ENCODE results near the gene GRIPAP1. TPM values are rescaled to one million over a fixed set of nuclear protein-coding genes. Genes with fewer than 3 reads are reported as not detected.
"Not testable (repeated sequence)": the region's sequence is repeated elsewhere in the genome, so short reads cannot be mapped to it uniquely, and the experiment has no call there.

GRIPAP1 gene
- polyA plus RNA-seq, 4 donors: 42.5 to 56.1 (median 48.4) TPM

DNA sequence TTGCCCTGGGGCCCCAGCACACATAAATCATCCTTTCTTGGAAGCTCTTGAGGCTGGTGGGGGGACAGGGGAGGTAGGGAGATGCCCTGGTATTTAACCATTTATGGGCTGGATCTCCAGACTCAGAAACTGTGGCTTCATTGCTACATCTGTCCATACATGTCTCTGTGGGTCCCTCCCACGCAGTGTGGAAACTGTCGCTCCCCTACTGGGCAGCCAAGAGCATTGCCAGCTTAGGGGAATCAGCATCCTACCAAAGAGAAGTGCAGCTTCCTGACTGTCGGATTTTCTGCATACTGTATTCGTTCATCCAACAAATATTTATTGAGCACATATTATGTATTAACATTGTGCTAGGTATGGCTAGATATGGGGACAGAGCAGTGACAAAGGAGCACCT lies 3.7 kb downstream of the GRIPAP1 start:
- DNase-seq (ENCODE audit: low read depth in 4 of 4, low spot score in 3 of 4): no peak

DNA sequence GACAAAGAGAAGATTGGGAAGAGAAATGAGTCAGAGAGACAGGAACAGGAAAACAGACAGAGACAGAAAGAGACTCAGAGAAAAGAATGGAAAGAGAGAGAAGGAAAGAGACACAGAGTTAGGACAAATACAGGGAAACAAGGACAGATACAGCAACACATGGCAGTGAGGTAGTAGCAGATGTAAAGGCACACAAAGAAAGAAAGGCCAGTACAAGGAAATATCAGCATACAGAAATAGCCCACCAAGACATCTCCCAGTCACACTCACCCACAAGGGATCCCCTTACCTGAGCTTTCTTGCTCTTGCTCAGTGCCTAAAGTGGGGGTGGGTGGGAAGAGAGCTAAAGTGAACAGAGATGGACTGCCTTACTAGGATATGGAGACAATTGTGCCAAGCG lies 4.2 kb downstream of the GRIPAP1 start:
- DNase-seq (ENCODE audit: low read depth in 4 of 4, low spot score in 3 of 4): no peak

DNA sequence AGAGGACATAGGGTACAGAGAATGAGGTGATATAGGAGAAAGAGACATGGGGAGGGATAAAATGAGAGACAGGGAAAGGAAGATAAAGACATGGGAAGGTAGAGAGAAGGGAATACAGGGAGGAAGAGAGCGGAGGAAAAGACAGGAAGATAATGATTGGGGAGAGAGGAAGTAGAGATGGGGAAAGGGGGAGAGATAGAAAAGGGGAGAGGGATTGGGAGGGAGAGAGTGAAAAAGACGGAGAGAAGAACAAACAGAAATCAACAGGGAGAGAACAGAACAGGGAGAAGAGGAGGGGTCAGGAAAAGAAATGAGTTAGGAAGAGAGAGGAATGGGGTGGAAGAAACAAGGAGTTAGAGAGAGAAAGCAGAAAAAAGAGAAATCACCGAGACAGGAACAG lies 4.6 kb downstream of the GRIPAP1 start:
- no peak for DNase-seq (ENCODE audit: low read depth in 4 of 4, low spot score in 3 of 4)

DNA sequence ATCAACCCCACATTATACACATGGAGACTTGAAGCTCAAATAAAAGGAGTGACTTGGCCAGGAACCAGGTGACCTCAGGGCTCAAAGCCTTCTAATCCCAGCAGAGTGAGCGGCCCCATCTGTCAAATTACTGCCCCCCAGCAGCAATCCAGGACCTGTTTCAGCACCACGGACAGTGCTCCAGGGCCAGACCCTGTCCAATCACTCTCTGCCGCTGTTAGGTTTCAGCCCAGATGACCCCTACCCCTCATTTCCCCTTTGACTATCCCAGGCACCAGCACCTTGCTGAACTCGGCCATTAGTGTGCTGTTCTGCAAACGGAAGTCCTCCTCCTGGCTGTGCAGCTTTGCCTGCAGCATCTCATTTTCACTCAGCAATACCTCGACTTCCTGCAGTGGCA lies 5.1 kb downstream of the GRIPAP1 start:
- no peak for DNase-seq (ENCODE audit: low read depth in 4 of 4, low spot score in 3 of 4)

DNA sequence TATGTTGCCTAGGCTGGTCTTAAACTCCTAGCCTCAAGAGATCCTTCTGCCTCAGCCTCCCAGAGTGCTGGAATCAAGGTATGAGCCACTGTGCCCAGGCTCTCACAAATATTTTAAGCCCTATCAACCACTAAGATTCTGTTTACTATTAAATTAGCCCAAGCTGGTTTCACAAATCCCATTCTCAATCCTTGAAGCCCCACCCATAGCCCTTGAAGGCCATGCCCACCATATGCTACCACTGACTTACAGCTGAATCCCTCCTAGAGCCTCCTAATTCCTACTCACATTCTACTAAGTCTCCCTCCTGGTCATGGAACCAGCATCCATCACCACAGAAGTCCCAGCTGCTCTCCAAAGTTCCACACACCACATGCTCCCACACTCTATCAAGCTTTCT lies 9.7 kb downstream of the GRIPAP1 start:
- DNase-seq (ENCODE audit: low read depth in 4 of 4, low spot score in 3 of 4): no peak

DNA sequence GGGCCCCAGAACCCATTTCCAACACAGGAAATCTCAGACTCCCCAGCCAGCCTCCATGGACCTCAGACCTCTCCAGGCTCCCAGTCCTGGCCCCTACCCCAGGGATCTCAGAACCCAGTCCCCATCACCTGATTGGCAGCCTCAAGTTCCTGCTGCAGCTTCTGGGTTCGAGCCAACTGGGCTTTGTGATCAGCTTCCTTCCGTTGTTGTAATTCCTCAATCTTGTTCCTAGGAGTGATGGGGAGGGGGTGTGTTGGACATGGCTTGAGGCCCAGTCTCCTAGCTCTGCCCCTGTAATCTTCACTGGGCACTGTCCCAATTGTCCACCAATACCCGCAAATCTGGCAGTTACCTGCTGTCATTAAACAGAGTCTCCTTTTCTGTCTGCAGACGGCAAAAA lies 12.6 kb downstream of the GRIPAP1 start:
- DNase-seq (ENCODE audit: low read depth in 4 of 4, low spot score in 3 of 4): no peak

DNA sequence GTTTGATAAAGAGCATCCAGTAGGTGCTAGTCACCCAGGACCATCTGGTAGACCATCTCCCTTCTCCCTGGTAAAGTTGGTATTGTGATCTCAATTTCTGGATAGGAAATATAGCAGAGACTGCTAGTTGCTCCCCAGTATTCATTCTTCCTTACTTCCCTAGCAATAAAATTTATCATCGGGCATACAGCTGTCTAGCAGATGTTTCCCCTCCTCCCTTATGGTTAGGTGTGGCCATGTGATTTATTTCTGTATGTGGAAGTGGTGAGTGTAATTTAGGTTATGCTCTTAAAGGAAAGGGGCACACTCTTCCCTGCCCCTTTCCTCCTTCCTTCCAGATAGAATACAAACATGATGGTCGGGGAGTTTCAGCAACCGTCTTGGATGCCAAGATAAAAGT lies 18.2 kb downstream of the GRIPAP1 start:
- DNase-seq (ENCODE audit: low read depth in 4 of 4, low spot score in 3 of 4): no peak

DNA sequence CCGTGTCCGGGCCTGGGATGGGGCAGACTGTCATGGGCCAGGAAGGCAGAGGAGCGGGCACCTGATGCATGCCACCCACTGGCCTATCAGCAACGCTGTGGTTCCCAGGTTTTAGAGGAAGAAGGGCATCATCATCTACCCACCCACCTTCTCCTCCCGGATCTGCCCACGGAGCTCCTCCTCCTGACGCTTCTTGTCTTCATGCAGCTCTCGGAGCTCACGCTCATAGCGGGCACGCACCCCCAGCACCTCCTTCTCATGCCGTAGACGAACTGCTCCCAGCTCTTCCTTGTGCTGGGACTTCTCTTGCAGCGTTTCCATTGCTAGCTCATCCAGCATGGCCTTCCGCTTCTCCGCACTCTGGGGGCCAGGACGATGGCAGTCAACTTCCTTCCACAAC lies 19.0 kb downstream of the GRIPAP1 start:
- DNase-seq (ENCODE audit: low read depth in 4 of 4, low spot score in 3 of 4): no peak

DNA sequence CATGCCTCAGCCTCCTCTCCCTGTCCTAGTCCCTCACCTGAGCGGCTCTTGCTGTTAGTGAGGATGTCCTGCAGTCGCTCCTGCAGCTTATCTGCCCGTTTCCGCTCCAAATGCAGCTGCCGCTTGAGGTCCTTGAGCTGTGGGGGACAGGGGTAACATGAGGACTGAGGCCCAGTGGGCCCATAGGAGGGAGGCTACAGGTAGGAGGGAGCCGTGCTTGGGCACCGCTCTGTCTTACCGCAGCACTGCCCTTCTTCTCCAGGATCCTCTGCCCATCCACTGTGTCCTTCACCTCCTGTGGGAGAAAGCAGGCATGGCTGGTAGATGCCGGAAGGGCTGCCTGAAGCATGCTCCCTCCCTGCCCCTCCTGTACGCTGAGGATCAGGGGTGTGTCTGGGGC lies 20.9 kb downstream of the GRIPAP1 start:
- DNase-seq (ENCODE audit: low read depth in 4 of 4, low spot score in 3 of 4): no peak

DNA sequence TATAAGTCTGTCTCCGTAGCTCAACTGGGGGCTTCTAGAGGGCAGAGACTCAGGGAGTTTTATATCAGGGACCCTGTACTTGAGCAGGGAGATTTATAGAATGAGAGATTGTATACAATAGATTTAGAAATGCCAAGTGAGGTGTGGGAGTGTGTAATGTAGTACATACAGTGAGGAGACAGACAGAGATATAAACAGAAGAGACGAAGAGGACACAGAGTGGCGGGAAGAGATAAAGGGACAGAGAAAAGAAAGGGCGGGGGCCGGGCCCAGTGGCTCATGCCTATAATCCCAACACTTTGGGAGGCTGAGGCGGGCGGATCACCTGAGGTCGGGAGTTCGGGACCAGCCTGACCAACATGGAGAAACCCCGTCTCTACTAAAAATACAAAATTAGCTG lies 21.7 kb downstream of the GRIPAP1 start:
- not testable (repeated sequence) for DNase-seq (ENCODE audit: low read depth in 4 of 4, low spot score in 3 of 4)

DNA sequence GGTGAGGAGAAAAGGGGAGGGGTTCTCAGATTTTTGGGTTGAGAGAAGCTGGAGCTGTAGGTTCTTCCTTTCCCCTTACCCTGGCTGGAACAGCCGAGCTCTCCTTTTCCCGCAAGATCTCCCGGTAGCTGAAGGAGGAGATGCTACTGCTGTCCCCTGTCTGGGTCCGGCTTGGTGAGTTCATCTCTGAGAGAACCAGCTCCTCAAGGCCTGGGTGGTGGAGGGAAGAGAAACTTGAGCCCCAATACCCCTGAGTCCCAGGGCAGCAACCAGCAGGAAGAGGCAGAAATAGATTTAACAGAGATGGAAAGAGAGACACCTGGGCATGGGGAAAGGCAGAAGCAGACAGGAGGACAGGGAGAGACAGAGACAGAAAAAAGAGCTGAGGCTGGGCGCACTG lies 23.8 kb downstream of the GRIPAP1 start:
- no peak for DNase-seq (ENCODE audit: low read depth in 4 of 4, low spot score in 3 of 4)

DNA sequence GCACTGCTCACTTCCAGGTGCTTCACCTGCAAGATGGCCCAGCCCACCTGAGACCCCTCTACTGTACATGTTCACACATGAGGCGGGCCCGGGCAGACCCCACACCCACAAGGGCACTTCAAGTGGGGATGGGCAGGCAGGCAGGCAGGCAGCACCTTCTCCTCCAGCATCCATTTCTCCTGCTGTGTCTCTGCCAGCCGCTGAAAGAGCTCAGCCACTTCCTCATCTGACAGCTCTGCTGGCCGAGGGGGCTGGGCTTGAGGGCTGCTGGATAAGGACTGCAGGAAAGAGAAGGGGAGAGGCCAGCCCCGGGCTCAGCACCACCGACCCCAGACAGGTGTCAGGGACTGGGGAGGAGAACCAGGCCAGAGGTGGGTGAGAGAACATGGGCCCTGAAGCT lies 26.0 kb downstream of the GRIPAP1 start:
- no peak for DNase-seq (ENCODE audit: low read depth in 4 of 4, low spot score in 3 of 4)

DNA sequence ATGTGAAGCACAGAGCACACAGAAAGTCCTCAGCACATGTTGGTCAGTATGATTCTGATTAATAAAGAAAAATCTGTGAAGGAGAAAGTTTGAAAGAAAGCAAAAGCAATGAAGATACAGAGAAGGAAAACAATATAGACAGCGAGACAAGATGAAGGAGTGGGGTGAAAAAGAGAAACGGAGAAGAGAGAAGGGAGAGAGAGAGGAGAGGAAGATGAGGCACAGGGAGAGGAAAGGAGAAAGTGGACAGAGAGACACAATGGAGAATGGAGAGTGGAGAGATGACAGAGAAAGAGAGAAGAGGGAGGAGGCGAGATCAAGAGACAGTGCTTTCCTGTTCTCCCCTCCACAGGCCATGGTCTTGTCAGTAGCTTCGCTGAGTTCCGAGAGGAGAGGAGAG lies 26.5 kb downstream of the GRIPAP1 start:
- no peak for DNase-seq (ENCODE audit: low read depth in 4 of 4, low spot score in 3 of 4)

DNA sequence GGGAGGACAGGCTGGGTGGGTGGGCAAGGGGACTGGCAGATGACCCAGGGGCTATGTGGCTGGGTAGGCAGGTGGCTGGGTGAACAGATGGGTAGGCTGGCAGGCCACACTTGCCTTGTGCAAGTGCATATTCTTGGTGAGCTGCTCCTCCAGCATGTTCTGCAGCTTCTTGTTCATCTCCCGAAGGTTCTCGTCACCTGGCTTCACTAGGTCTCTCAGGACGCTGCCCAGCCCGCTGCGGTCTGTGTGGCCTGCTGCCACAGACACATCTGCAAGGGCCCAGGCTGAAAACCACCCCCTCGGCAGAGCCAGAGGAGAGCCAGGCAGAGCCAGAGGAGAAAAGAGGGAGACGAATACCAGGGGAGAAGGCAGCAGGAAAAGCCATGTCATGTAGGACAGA lies 27.0 kb downstream of the GRIPAP1 start:
- no peak for DNase-seq (ENCODE audit: low read depth in 4 of 4, low spot score in 3 of 4)

DNA sequence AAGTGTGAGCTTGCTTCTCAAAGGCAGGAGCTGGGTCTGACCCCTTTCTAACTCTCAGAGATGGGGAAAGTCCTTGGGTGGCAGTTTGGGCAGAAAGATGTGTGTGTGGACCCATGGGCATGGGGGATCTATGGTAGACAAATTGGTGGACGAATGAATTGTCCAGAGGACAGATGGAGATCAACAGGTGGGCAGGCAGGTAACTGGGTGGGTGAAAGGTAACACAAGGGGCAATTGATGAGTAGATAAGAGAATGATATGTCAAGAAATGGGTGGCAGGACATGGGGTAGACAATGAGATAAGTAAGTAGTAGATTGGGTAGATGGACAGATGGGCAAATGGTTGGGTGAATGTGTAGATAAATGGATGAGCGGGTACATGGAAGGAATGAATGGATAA lies 27.5 kb downstream of the GRIPAP1 start:
- no peak for DNase-seq (ENCODE audit: low read depth in 4 of 4, low spot score in 3 of 4)

DNA sequence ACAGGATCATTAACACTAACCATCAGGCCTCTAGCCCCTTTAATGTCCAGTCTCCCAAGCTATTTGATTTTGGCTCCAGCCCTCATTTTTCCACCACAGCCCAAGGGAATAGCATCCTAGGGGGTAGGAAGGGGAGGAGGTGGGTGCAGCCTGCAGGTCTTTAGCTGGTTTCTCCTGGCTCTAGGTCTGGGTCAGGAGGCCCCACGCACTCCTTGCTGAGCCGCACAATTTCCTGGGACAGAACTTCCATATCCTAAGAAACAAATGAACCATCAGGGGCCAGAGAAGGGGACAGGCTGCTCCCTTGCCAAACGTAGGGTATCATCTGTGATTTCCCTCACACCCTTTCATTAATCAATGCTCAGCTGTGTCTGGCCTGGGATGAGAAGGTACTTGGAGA lies 28.0 kb downstream of the GRIPAP1 start:
- DNase-seq (ENCODE audit: low read depth in 4 of 4, low spot score in 3 of 4): no peak

DNA sequence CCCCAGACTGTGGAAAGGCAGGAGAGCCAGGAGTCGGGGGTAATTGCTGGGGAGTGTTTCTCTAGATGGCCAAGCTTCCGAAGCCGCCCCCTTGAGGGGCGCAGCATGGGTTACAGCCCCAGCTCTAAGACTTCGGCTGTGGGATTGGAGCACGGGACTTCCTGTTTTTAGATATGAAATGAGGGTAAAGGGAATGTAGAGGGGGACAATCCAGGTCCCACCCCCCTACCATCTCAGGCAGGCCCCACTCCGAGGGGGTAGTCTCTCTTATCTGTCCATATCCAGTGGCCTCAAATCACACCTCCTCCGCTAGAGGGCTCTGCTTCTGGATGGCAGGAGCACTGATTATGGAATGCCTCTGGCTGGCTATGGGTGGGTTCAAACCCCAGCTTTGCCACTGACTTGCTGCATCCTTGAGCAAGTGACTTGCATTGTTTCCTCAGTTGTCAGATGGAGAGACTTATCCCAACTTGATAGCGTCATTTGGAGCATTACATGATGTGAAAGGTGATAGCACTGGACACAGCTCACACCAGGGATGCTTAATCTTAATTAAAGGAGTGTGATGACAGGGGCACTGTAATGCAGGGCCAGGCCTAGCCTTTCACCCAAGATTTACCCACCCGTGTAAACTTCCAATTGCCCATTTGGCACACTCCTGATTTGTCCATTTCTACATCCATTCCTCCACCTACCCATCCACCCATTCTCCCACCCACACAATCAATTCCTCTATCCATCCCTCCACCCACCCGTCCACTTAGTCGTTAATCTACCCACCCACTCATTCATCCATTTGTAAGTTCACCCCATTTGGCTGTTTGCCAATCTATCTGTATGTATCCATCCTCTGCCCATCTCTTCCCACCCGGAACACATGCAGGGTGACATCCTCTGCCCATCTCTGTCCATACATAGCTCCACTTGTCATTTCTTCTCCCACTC lies 29.6 kb downstream of the GRIPAP1 start:
- DNase-seq (ENCODE audit: low read depth in 4 of 4, low spot score in 3 of 4): no peak

DNA sequence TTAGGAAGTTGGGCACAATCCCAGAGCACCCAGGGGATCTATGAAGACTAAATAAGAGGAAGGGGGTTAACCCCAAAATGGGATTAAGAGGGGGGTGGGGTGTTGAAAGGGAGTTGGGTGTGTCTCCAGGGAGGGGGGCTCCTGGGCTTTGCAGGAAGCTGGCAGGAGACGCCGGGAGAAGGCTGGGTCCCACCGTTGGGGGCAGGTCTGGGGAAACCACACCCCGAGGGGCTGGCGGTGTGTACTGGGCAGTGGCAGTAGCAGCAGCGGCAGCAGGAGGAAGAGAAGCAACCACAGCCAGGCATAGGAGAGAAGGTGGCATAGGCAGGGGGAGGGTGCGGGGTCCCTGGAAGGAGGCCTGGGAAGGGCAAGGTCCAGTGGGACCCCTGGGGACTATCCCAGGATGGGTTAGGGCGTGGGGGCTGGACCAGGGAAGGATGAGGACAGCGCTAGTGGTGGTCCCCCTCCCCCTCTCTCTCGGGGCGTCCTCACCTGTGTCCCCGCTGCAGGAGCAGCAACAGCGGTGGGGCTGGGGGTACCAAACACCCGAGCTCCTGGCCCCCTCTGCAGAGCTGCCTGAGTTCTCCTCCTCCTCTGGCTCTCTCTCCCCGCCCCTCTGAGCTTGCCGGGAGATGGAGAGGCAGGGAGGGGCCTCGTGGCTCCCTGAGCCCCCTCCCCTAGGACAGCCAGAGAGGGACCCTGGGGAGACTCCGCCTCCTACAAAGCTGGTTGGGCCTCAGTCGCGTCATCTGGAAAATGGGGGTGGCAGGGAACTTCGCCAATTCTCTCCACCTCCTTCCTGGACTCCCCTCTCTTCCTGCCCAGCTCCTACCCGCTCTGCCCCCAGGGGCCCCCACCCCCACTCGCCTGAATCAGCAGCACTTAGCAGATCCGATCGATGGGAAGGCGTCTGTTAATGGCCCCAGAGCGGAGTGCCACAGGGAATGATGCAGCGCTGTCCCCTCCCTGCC lies 30.5 kb downstream of the GRIPAP1 start, which contains the start of gene KCND1:
KCND1 (minus strand) TSS at position 596 of the 971 bp plus-strand sequence. CDS start 1,573 bp downstream, outside the sequence.
- DNase-seq (ENCODE audit: low read depth in 4 of 4, low spot score in 3 of 4): no peak

DNA sequence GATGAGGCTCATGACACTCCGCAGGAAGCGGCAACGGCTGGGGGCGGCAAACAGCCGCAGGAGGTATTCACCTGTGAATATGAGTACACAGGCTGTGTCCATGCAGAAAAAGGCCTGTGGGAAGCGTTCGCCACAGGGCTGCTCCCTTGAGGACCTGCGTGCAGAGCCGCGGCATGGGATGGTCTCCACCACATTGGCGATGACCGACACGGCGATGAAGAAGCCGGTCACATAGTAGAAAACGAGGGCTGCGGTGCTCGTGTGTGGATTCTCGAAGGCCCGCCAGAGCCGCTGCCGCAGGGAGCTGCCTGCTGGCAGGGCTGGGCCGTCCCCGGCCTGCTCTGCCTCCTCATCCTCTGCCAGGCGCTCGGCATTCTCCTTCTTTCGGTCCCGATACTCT lies 32.6 kb downstream of the GRIPAP1 start:
- DNase-seq (ENCODE audit: low read depth in 4 of 4, low spot score in 3 of 4): no peak

DNA sequence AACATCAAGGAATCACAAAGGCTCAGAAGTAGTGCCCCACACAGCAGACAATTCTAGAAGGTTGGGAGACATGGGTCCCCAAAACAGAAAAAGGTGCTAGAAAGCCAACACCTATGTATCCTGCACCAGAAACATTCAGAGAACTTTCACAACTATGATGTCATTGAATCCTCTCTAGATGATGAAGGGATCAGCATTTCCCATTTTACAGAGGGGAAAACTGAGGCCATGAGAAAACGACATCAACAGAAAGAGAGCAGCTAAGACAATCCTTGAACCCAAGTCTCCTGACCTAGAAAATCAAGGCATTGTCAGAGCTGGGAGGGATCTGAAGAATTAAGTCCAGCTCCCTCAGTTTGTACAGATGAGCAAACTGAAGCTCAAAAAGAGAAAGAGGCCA lies 33.7 kb downstream of the GRIPAP1 start:
- no peak for DNase-seq (ENCODE audit: low read depth in 4 of 4, low spot score in 3 of 4)

DNA sequence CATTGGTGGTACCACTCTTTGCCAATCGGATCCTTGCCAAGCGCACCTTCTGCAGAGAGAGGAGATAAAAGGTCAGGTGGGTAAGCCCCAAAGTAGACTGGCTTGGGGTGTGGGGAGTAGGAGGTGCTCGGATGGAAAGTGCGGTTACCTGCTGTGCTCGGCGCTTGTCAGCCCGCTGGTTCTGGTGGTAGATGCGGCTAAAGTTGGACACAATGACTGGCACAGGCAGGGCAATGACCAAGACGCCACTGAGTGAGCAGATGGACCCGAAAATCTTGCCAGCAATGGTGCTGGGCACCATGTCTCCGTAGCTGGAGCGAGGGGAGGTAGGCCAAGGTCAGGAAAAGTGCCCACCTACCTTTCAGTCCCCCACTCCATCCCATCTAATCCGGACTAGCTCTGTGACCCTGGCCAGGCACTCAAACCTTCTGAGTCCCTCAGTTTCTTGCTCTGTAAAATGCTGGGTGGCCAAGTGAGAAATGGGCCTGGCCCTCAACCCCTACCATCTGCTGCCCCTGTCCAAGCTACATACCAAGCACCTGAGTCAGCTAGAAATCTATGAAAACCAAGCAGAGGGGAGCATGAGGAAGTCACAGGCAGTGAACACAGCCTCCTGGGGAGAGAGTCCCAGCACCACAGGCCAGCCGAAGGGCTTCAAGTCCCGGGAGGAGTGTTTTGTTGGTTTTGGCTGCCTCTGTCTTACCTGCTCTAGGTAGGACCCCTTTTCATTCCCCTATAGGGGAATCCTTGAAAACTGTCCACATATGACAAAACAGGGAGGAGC lies 35.1 kb downstream of the GRIPAP1 start:
- no peak for DNase-seq (ENCODE audit: low read depth in 4 of 4, low spot score in 3 of 4)

All from right renal pelvis (tissue), 4 donors.